HG03460 (cell line): ENCODE results near the gene KCNQ1OT1.

Source experiments
- ATAC-seq: cut with Tn5 transposase; IDR thresholded peaks from one replicate; pipeline ENCODE4 v1.9.1; 2021; ENCODE audit not compliant: unreplicated experiment

KCNQ1OT1 gene

GRCh38 chr11:2737226-2737590 lies 37.4 kb upstream of the KCNQ1OT1 start:
- no peak for ATAC-seq

- no peak for ATAC-seq
Observed at GRCh38 chr11:2736577-2737225, 36.9 kb upstream of the KCNQ1OT1 start.

GRCh38 chr11:2735053-2735589 lies 35.3 kb upstream of the KCNQ1OT1 start:
- ATAC-seq: no peak

- no peak for ATAC-seq
Observed at GRCh38 chr11:2734181-2735052, 34.6 kb upstream of the KCNQ1OT1 start.

GRCh38 chr11:2732940-2733628 lies 33.3 kb upstream of the KCNQ1OT1 start:
- no peak for ATAC-seq

- ATAC-seq: no peak
Observed at GRCh38 chr11:2732261-2732939, 32.6 kb upstream of the KCNQ1OT1 start.

- ATAC-seq: no peak
Observed at GRCh38 chr11:2731130-2732125, 31.6 kb upstream of the KCNQ1OT1 start.

- ATAC-seq: no peak
Observed at GRCh38 chr11:2730272-2731129, 30.7 kb upstream of the KCNQ1OT1 start.

- ATAC-seq: no peak
Observed at GRCh38 chr11:2729841-2730240, 30.0 kb upstream of the KCNQ1OT1 start.

- no peak for ATAC-seq
Observed at GRCh38 chr11:2728663-2729332, 29.0 kb upstream of the KCNQ1OT1 start.

GRCh38 chr11:2728128-2728662 lies 28.4 kb upstream of the KCNQ1OT1 start:
- no peak for ATAC-seq

- no peak for ATAC-seq
Observed at GRCh38 chr11:2726964-2727363, 27.2 kb upstream of the KCNQ1OT1 start.

GRCh38 chr11:2725368-2726300 lies 25.8 kb upstream of the KCNQ1OT1 start:
- ATAC-seq: no peak

- no peak for ATAC-seq
Observed at GRCh38 chr11:2724653-2725367, 25.0 kb upstream of the KCNQ1OT1 start.

GRCh38 chr11:2724104-2724503 lies 24.3 kb upstream of the KCNQ1OT1 start:
- no peak for ATAC-seq

- no peak for ATAC-seq
Observed at GRCh38 chr11:2722955-2723354, 23.2 kb upstream of the KCNQ1OT1 start.
